Thyroid gland (tissue), 4 donors: ENCODE data around the gene PDE4B.

ENCODE experiments used
- CTCF ChIP-seq, 6 experiments: fragments of 200-600 bp in 3 of 6; fragments of 450-650 bp in 3 of 6; sonication (generic) in 3 of 6; IDR thresholded peaks; one replicate each; pipeline ENCODE4 v1.5.1; 2016 to 2019; ENCODE audit warnings: antibody characterized with exemption in 6 of 6, mild to moderate bottlenecking in 2 of 6, inconsistent platforms in 1 of 6, moderate library complexity in 1 of 6
- POLR2A ChIP-seq, 2 donors: fragments of 450-650 bp; IDR thresholded peaks; one replicate each; pipeline ENCODE4 v1.6.1; 2017; ENCODE audit warnings: antibody characterized with exemption in 2 of 2, mild to moderate bottlenecking in 2 of 2, moderate library complexity in 1 of 2

DNA sequence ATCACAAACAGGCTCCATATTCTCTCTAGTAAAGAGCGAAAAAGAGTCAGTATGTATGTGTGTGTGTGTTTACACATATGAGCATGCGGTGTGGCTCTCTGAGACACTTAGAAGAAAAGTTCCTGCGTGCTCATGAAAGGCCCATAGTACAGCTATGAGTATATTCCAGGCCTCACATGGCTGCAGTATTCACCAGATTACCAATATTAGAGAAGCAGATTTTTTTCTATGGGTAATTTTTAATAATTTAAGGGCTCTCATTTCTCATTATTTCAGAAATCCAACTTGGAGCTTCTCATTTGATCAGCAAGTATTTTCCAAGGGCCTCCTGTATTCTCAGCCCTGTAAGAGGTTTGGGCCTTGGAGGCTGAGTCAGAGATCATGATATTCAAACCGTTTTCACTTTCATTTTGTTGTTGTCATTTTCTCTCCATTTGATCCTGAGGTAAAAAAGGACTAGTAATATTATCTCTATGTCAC lies 508.3 kb downstream of the PDE4B start:
- TF ChIP-seq CTCF (IDR thresholded peaks at IDR 0.05) (no peak), POLR2A (IDR thresholded peaks at IDR 0.05) (no peak)
